Vagina (tissue), 2 donors: ENCODE measurements around the gene SPATA20.

Source experiments
- CTCF ChIP-seq, 3 experiments: fragments of 450-650 bp in 2 of 3; fragments of 200-600 bp in 1 of 3; sonication (generic) in 1 of 3; IDR thresholded peaks; one replicate each; pipeline ENCODE4 v1.5.1; 2017 to 2019; ENCODE audit warnings: antibody characterized with exemption in 3 of 3, mild to moderate bottlenecking in 2 of 3, moderate library complexity in 2 of 3
- POLR2A ChIP-seq, 2 donors: fragments of 450-650 bp; IDR thresholded peaks; one replicate each; pipeline ENCODE4 v1.6.1; 2017; ENCODE audit warnings: antibody characterized with exemption in 2 of 2, mild to moderate bottlenecking in 2 of 2, moderate library complexity in 2 of 2
- POLR2AphosphoS5 ChIP-seq, 2 donors: sonication (generic); formaldehyde crosslinking; IDR thresholded peaks; one replicate each; pipeline ENCODE4 v1.9.0; 2017; ENCODE audit warnings: antibody characterized with exemption in 2 of 2, mild to moderate bottlenecking in 2 of 2, low read depth in 1 of 2; ENCODE audit not compliant: insufficient read depth in 1 of 2

- TF ChIP-seq CTCF (IDR thresholded peaks at IDR 0.05): no peak
- TF ChIP-seq POLR2AphosphoS5 (IDR thresholded peaks at IDR 0.05; ENCODE audit: insufficient read depth in 1 of 2, low read depth in 1 of 2): no peak
- TF ChIP-seq POLR2A (IDR thresholded peaks at IDR 0.05): no peak
Measured at GRCh38 chr17:50558091-50558490, 11.1 kb downstream of the SPATA20 start.
